Keratinocyte (primary cell): ENCODE data around the gene SND1. TPM values are rescaled to one million over a fixed set of nuclear protein-coding genes. Genes with fewer than 3 reads are reported as not detected.

Experiments
- DNase-seq: peaks from one replicate; pipeline ENCODE4 v3.0.0-alpha.2; 2011; ENCODE audit warnings: low read depth, missing footprints, low spot score
- FAIRE-seq: peaks from 2 replicates; lab custom pipeline; 2011; peaks lifted over from hg19 to GRCh38; lab: Jason Lieb, UNC
- H2AFZ ChIP-seq: 2 replicates; pipeline ENCODE4 v1.6.0; 2012; ENCODE audit warnings: low read length, control low read depth, inconsistent platforms; ENCODE audit not compliant: control insufficient read depth
- H3K27ac ChIP-seq: 2 replicates; pipeline ENCODE4 v1.5.1; 2011; ENCODE audit warnings: low read length; ENCODE audit not compliant: control insufficient read depth, insufficient read depth
- H3K27me3 ChIP-seq: 3 replicates; pipeline ENCODE4 v1.6.0; 2011; ENCODE audit warnings: low read length; ENCODE audit not compliant: control insufficient read depth, insufficient read depth; ENCODE audit errors: extremely low read depth
- H3K36me3 ChIP-seq, 2 experiments: 2 replicates in 1 of 2; 3 replicates in 1 of 2; pipeline ENCODE4 v1.5.1; 2011; ENCODE audit warnings: low read length in 2 of 2, mild to moderate bottlenecking in 1 of 2; ENCODE audit not compliant: control insufficient read depth in 2 of 2, insufficient read depth in 2 of 2; ENCODE audit errors: extremely low read depth in 1 of 2
- H3K4me1 ChIP-seq: 3 replicates; pipeline ENCODE4 v1.5.1; 2011; ENCODE audit warnings: low read length; ENCODE audit not compliant: control insufficient read depth, insufficient read depth; ENCODE audit errors: extremely low read depth
- H3K4me2 ChIP-seq: 3 replicates; pipeline ENCODE4 v1.6.0; 2011; ENCODE audit warnings: low read depth, low read length; ENCODE audit not compliant: control insufficient read depth, insufficient read depth; ENCODE audit errors: extremely low read depth
- H3K4me3 ChIP-seq, 3 experiments: fragments of 200-600 bp in 1 of 3; sonication (generic) in 1 of 3; 2 replicates in 2 of 3; 3 replicates in 1 of 3; pipeline ENCODE4 v1.5.1; 2011 to 2016; ENCODE audit warnings: low read length in 3 of 3, mild to moderate bottlenecking in 3 of 3, control low read depth in 2 of 3, inconsistent platforms in 1 of 3, low read depth in 1 of 3, mixed read lengths in 1 of 3, mixed run types in 1 of 3, moderate library complexity in 1 of 3; ENCODE audit not compliant: control insufficient read depth in 2 of 3, insufficient read depth in 2 of 3; ENCODE audit errors: extremely low read depth in 1 of 3
- H3K79me2 ChIP-seq: 2 replicates; pipeline ENCODE4 v1.6.0; 2012; ENCODE audit warnings: low read length; ENCODE audit not compliant: control insufficient read depth, insufficient read depth
- H3K9ac ChIP-seq: 3 replicates; pipeline ENCODE4 v1.6.0; 2011; ENCODE audit warnings: low read length; ENCODE audit not compliant: control insufficient read depth, insufficient read depth; ENCODE audit errors: extremely low read depth
- H3K9me1 ChIP-seq: 3 replicates; pipeline ENCODE4 v1.6.0; 2011; ENCODE audit warnings: low read length; ENCODE audit not compliant: control insufficient read depth, insufficient read depth; ENCODE audit errors: extremely low read depth
- H3K9me3 ChIP-seq: 2 replicates; pipeline ENCODE4 v1.5.1; 2012; ENCODE audit warnings: low read depth, low read length; ENCODE audit not compliant: control insufficient read depth
- H4K20me1 ChIP-seq: 3 replicates; pipeline ENCODE4 v1.6.0; 2011; ENCODE audit warnings: low read length; ENCODE audit not compliant: control insufficient read depth, insufficient read depth; ENCODE audit errors: extremely low read depth
- CTCF ChIP-seq, 3 experiments: IDR thresholded peaks in 1 of 3; conservative IDR thresholded peaks in 1 of 3; optimal IDR thresholded peaks in 1 of 3; 2 replicates in 2 of 3; 3 replicates in 1 of 3; pipeline versions ENCODE3 to v1.5.1; 2011; ENCODE audit warnings: low read length in 3 of 3, mild to moderate bottlenecking in 3 of 3, moderate library complexity in 2 of 3, control low read depth in 1 of 3, inconsistent platforms in 1 of 3; ENCODE audit not compliant: insufficient read depth in 2 of 3; ENCODE audit errors: extremely low read depth in 1 of 3
- EZH2 ChIP-seq: IDR thresholded peaks from one replicate; pipeline ENCODE4 v1.6.1; 2012; ENCODE audit warnings: inconsistent platforms, mild to moderate bottlenecking, low read length, moderate library complexity
- dilution Hi-C: fragments of 300-500 bp; cut with MboI; formaldehyde crosslinking; loops from one replicate; pipeline ENCODE4 v1.7.0; 2020; ENCODE audit warnings: low sequenced_read_pairs; ENCODE audit not compliant: extremely low pct_ligation_motif_present
- polyA plus RNA-seq, 5 experiments: library from polyadenylated mRNA; depleted of rRNA in 3 of 5; stranded (reverse) in 3 of 5; stranded (forward) in 1 of 5; unstranded in 1 of 5; fragments of >200 nt; gene quantifications; 1 replicate in 1 of 5; 2 replicates in 3 of 5; 3 replicates in 1 of 5; pipeline versions ENCODE4 v1.2.1 to v1.2.3, GENCODE V29; 2011 to 2012; ENCODE audit warnings: missing spikeins in 2 of 5, low read depth in 1 of 5, low replicate concordance in 1 of 5

The SND1 gene
- polyA plus RNA-seq, 1 donor (not counting 4 experiments of a cell fraction or from before 2014, with no cell fraction given), result 140 TPM

GRCh38 chr7:128125816-128126215 is 473.8 kb downstream of the SND1 start:
- Histone ChIP-seq H3K4me1 (peaks cover 7% of the 10 kb centered on the region), H3K4me2 (no peak overlapping the region), H2AFZ (no peak overlapping the region), H4K20me1 (no peaks in the 10 kb centered on the region), H3K9me3 (no peaks in the 10 kb centered on the region), H3K79me2 (no peaks in the 10 kb centered on the region), H3K27me3 (peaks cover 8% of the 10 kb centered on the region), H3K36me3 (no peaks in the 10 kb centered on the region), H3K27ac (no peak overlapping the region), H3K4me3 (no peak overlapping the region), H3K9ac (no peak overlapping the region), H3K9me1 (no peaks in the 10 kb centered on the region)
- TF ChIP-seq EZH2, result no peak
- no peak for TF ChIP-seq CTCF (optimal IDR thresholded peaks at IDR 0.05 in 1 of 3, IDR thresholded peaks at IDR 0.05 in 1 of 3, conservative IDR thresholded peaks at IDR 0.05 in 1 of 3; ENCODE audit: extremely low read depth in 1 of 3, insufficient read depth in 2 of 3, low read length in 3 of 3)
- FAIRE-seq (no peak), DNase-seq (no peak)
- dilution Hi-C loops, result no loop called here

- H3K27me3 ChIP-seq, result peaks cover 12% of the 10 kb centered on the region
- dilution Hi-C loops, result no loop called here
Observed at GRCh38 chr7:128128401-128128800, 476.4 kb downstream of the SND1 start.

More at GRCh38 chr7:128128401-128128800, 476.4 kb downstream of the SND1 start:
- Histone ChIP-seq H3K4me1 (no peaks in the 10 kb centered on the region), H4K20me1 (no peaks in the 10 kb centered on the region), H2AFZ (no peak overlapping the region), H3K9me3 (no peaks in the 10 kb centered on the region), H3K79me2 (no peaks in the 10 kb centered on the region), H3K36me3 (no peaks in the 10 kb centered on the region), H3K9ac (no peak overlapping the region), H3K27ac (no peak overlapping the region), H3K9me1 (no peaks in the 10 kb centered on the region), H3K4me2 (no peak overlapping the region), H3K4me3 (no peak overlapping the region)
- TF ChIP-seq EZH2 (no peak), CTCF (optimal IDR thresholded peaks at IDR 0.05 in 1 of 3, IDR thresholded peaks at IDR 0.05 in 1 of 3, conservative IDR thresholded peaks at IDR 0.05 in 1 of 3; ENCODE audit: extremely low read depth in 1 of 3, insufficient read depth in 2 of 3, low read length in 3 of 3) (no peak)
- no peak for FAIRE-seq
- DNase-seq, result no peak
